Neuron (in vitro differentiated cells): ENCODE measurements around the gene VMP1.
"Not testable (repeated sequence)": the region's sequence is repeated elsewhere in the genome, so short reads cannot be mapped to it uniquely, and the experiment has no call there.

Experiments used
- H2AFZ ChIP-seq: one replicate; pipeline ENCODE4 v1.6.1; 2013; ENCODE audit warnings: low read depth, mild to moderate bottlenecking, inconsistent platforms, low read length, moderate library complexity
- H3K27me3 ChIP-seq: one replicate; pipeline ENCODE4 v1.6.1; 2013; ENCODE audit warnings: low read length; ENCODE audit not compliant: insufficient read depth
- H3K36me3 ChIP-seq: one replicate; pipeline ENCODE4 v1.6.1; 2013; ENCODE audit warnings: low read length; ENCODE audit not compliant: insufficient read depth
- H3K4me1 ChIP-seq: one replicate; pipeline ENCODE4 v1.6.1; 2013; ENCODE audit warnings: low read length; ENCODE audit not compliant: insufficient read depth
- H3K4me3 ChIP-seq: 2 replicates; pipeline ENCODE4 v1.5.1; 2013; ENCODE audit warnings: mild to moderate bottlenecking, low read length, moderate library complexity
- H3K9me3 ChIP-seq: one replicate; pipeline ENCODE4 v1.6.1; 2013; ENCODE audit warnings: low read length

VMP1 gene

GRCh38 chr17:59851439-59852375 lies 144.3 kb downstream of the VMP1 start:
- Histone ChIP-seq H3K4me1 (peaks cover 1% of the 10 kb centered on the region), H3K4me3 (no peak overlapping the region), H3K27me3 (no peaks in the 10 kb centered on the region), H2AFZ (no peak overlapping the region), H3K9me3 (no peaks in the 10 kb centered on the region), H3K36me3 (no peaks in the 10 kb centered on the region)

DNA sequence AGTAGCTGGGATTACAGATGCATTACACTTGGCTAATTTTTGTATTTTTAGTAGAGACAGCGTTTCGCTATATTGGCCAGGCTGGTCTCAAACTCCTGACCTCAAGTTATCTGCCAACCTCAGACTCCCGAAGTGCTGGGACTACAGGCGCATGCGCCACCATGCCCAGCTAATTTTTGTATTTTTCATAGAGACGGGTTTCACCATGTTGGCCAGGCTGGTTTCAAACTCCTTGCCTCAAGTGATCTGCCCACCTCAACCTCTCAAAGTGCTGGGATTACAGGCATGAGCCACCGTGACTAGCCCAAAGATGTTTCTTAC lies 145.4 kb downstream of the VMP1 start:
- not testable (repeated sequence) for H3K9me3 ChIP-seq, H3K4me1 ChIP-seq, H3K27me3 ChIP-seq, H3K4me3 ChIP-seq, H3K36me3 ChIP-seq, H2AFZ ChIP-seq

DNA sequence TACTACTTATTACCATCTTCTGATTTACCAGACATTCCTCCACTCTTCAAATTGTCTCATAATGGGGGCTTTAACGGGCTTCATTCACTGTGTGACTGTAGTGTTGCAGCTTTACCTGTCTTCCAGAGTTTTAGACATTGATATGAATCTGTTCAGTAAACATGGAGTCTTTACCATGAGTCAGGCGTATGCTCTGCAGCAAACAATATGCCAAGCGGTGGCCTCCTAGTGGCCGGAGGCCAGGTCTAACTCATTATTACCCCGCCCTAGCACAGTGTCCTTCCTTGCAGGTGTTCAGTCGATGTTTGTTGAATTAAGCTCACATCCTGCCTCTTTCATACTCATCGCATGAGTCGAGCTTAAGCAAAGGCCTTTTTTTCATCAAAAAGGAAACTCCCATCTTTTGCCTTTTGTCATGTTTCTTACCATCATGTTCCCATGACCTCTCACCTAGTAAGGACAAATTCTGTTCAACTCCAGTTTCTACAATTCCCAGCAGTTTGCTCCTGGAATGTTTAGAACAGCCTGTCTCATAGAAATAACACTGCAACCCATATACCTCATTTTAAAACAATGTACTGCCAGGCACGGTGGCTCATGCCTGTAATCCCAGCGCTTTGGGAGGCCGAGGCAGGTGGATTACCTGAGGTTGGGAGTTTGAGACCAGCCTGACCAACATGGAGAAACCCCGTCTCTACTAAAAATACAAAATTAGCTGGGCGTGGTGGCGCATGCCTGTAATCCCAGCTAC lies 145.9 kb downstream of the VMP1 start:
- Histone ChIP-seq H3K4me1 (peaks cover 1% of the 10 kb centered on the region), H3K9me3 (no peaks in the 10 kb centered on the region), H3K36me3 (no peaks in the 10 kb centered on the region), H3K27me3 (no peaks in the 10 kb centered on the region), H2AFZ (no peak overlapping the region), H3K4me3 (no peak overlapping the region)

DNA sequence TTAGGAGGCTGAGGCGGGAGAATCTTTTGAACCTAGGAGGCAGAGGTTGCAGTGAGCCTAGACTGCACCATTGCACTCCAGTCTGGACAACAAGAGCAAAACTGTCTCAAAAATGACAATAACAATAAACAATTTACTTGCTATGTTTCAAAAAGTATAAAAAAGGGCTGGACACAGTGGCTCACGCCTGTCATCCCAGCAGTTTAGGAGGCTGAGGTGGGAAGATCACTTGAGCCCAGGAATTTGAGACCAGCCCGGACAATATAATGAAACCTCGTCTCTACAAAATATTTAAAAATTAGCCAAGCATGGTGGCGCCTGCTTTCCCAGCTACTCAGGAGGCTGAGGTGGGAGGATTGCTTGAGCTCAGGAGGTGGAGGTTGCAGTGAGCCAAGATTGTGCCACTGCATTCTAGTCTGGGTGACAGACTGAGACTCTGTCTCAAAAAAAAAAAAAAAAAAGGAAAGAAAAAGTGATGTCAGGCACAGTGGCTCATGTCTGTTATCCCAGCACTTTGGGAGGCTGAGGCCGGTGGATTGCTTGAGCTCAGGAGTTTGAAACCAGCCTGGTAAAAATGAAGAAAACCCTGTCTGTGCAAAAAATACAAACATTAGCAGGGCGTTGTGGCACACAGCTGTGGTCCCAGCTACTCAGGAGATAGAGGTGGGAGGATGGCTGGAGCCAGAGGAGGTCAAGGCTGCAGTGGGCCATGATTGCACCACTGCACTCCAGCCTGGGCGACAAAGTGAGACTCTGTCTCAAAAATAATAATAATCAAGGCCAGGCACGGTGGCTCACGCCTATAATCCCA lies 146.7 kb downstream of the VMP1 start:
- H2AFZ ChIP-seq, H3K36me3 ChIP-seq, H3K27me3 ChIP-seq, H3K4me3 ChIP-seq, H3K9me3 ChIP-seq, H3K4me1 ChIP-seq: not testable (repeated sequence)

- Histone ChIP-seq H3K4me1 (peaks cover 1% of the 10 kb centered on the region), H3K36me3 (peaks cover 12% of the 10 kb centered on the region), H3K4me3 (no peak overlapping the region), H3K27me3 (no peaks in the 10 kb centered on the region), H2AFZ (no peak overlapping the region), H3K9me3 (no peaks in the 10 kb centered on the region)
Measured at GRCh38 chr17:59856859-59857794, 149.7 kb downstream of the VMP1 start.

GRCh38 chr17:59858167-59858816 lies 150.8 kb downstream of the VMP1 start:
- no peaks in the 10 kb centered on the region for H3K9me3 ChIP-seq
- H3K27me3 ChIP-seq = no peaks in the 10 kb centered on the region
- no peak overlapping the region for H2AFZ ChIP-seq
- H3K4me3 ChIP-seq = no peak overlapping the region
- H3K4me1 ChIP-seq = peaks cover 1% of the 10 kb centered on the region
- H3K36me3 ChIP-seq = peaks cover 17% of the 10 kb centered on the region

GRCh38 chr17:59858932-59859331 lies 151.5 kb downstream of the VMP1 start:
- Histone ChIP-seq H3K9me3 (no peaks in the 10 kb centered on the region), H3K4me1 (no peaks in the 10 kb centered on the region), H3K4me3 (no peak overlapping the region), H3K36me3 (peaks cover 18% of the 10 kb centered on the region), H3K27me3 (no peaks in the 10 kb centered on the region), H2AFZ (no peak overlapping the region)

DNA sequence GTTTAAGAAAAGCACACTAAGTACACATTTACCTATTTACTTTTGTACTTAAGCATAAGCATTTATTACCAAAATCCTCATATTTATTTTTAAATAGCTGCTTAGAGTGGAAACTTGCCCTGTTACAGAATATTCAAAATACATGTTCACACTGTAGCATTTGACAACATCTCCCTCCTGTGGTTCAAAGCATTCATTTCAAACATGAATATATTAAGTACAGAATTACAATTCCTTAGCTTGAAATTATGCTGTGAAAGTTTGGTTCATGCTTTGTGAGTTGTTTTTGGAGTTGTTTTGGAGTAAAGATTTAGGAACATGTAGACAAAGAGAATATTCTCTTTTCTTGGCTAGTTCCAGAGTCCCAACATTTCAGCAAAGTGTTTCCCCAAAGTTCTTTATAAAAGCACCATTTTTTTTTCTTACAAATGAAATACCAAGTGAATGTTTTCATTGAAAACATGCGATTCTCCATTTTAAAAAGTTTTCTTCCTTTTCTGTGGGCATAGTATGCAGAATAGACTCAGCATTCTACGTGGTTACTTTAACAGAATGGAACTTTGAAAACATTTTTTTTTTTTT lies 152.1 kb downstream of the VMP1 start:
- H3K9me3 ChIP-seq = no peaks in the 10 kb centered on the region
- H3K4me3 ChIP-seq = no peak overlapping the region
- H3K27me3 ChIP-seq = no peaks in the 10 kb centered on the region
- H2AFZ ChIP-seq = no peak overlapping the region
- H3K4me1 ChIP-seq = no peaks in the 10 kb centered on the region
- peaks cover 20% of the 10 kb centered on the region for H3K36me3 ChIP-seq

DNA sequence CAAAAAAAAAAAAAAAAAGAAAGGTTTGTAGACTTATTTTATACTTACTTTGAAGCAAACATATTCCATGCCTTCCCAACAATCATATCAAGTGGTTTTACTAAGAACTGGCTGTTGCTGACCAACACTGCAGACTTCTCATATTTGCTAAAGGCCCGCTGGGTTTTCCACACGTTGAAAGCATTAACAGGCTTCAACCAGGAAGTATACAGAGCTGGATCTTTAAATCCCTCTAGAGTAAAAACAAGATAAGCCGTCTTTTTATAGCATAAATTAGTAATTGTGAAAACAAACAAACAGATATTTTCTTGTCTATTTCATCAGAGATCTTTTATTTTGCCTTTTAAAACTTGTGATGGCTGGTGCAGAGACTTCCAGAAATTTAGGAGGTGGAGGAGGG lies 156.2 kb downstream of the VMP1 start:
- peaks cover 23% of the 10 kb centered on the region for H3K36me3 ChIP-seq
- H3K27me3 ChIP-seq = no peaks in the 10 kb centered on the region
- H3K4me3 ChIP-seq = no peak overlapping the region
- H3K9me3 ChIP-seq = no peaks in the 10 kb centered on the region
- no peak overlapping the region for H2AFZ ChIP-seq
- H3K4me1 ChIP-seq = no peaks in the 10 kb centered on the region

DNA sequence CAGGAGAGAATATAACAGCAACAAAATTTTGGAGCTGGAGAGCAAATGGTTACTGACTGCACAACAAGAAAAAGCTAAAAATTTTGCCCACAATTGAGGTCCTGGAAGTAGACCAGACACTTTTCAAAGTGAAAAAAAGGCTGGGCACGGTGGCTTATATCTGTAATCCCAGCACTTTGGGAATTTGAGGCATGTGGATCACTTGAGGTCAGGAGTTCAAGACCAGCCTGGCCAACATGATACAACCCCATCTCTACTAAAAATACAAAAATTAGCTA lies 162.4 kb downstream of the VMP1 start:
- Histone ChIP-seq H3K27me3 (no peaks in the 10 kb centered on the region), H3K4me1 (peaks cover 9% of the 10 kb centered on the region), H3K36me3 (peaks cover 9% of the 10 kb centered on the region), H3K4me3 (no peak overlapping the region), H2AFZ (no peak overlapping the region), H3K9me3 (no peaks in the 10 kb centered on the region)

DNA sequence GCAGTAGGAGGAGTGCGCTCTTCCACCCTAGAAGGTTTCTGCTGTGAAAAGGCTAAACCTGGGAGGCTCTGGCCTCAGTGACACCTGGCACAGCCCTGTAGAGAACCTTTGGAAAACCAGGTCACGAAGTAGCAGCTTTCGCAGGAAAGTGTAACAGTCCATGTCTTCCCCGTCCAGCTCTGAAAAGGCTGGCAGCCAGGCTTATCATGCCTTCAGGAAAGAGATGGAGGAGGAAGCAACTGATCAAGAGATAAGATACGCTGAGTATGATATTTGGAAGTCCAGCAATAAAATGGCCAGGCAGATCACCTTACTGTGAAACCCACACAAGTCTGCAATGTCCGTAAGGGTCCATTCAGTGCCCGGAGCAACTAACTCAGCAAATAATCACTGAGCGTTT lies 163.0 kb downstream of the VMP1 start:
- peaks cover 12% of the 10 kb centered on the region for H3K4me1 ChIP-seq
- peaks cover 10% of the 10 kb centered on the region for H3K36me3 ChIP-seq
- H3K9me3 ChIP-seq = no peaks in the 10 kb centered on the region
- H2AFZ ChIP-seq = no peak overlapping the region
- H3K27me3 ChIP-seq = no peaks in the 10 kb centered on the region
- no peak overlapping the region for H3K4me3 ChIP-seq

DNA sequence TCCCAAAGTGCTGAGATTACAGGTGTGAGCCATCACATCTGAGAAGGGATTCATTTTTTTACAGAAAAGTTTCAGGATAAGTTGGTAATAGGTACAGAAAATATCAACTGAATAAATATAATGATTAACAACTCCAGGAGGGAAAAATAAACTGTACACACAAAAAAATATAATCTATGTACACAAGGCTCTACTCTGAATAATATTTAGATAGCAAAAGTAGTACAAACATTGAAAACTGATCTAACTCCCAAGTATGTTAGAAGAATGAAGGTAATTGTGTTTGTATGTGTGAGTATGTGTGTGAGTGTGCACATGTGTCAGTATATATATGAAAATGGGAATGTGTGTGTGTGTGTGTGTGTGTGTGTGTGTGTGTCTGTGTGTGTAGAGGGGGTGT lies 164.9 kb downstream of the VMP1 start:
- Histone ChIP-seq H3K9me3 (no peaks in the 10 kb centered on the region), H3K36me3 (peaks cover 15% of the 10 kb centered on the region), H2AFZ (no peak overlapping the region), H3K27me3 (no peaks in the 10 kb centered on the region), H3K4me3 (no peak overlapping the region), H3K4me1 (peaks cover 12% of the 10 kb centered on the region)
